ENCODE results near the gene SIGMAR1.

Gene SIGMAR1

GRCh38 chr9:34588671-34589635 is 48.6 kb downstream of the SIGMAR1 start:
- H3K4me3 Mint-ChIP-seq, result peak overlapping the region; percentile 41
- H3K9me3 Mint-ChIP-seq, result no peaks in the 10 kb centered on the region
- peaks cover 4% of the 10 kb centered on the region for H3K36me3 Mint-ChIP-seq (ENCODE audit: insufficient read depth)
- no peak for ATAC-seq (replicated peaks; ENCODE audit: extremely low read depth, poor library complexity, severe bottlenecking)
- H3K27ac Mint-ChIP-seq (ENCODE audit: low read depth), result no peak overlapping the region
- H3K27me3 Mint-ChIP-seq, result peaks cover 88% of the 10 kb centered on the region
- DNase-seq (ENCODE audit: low spot score in 2 of 2), result no peak
- peaks cover 28% of the 10 kb centered on the region for H3K4me1 Mint-ChIP-seq

GRCh38 chr9:34587271-34587670 is 50.3 kb downstream of the SIGMAR1 start:
- H3K9me3 Mint-ChIP-seq, result no peaks in the 10 kb centered on the region
- H3K4me3 Mint-ChIP-seq, result no peak overlapping the region
- H3K27ac Mint-ChIP-seq (ENCODE audit: low read depth), result no peak overlapping the region
- peaks cover 2% of the 10 kb centered on the region for H3K36me3 Mint-ChIP-seq (ENCODE audit: insufficient read depth)
- H3K27me3 Mint-ChIP-seq, result peaks cover 88% of the 10 kb centered on the region
- ATAC-seq (replicated peaks; ENCODE audit: extremely low read depth, poor library complexity, severe bottlenecking) (no peak), DNase-seq (ENCODE audit: low spot score in 2 of 2) (no peak)
- peaks cover 23% of the 10 kb centered on the region for H3K4me1 Mint-ChIP-seq

- peaks cover 85% of the 10 kb centered on the region for H3K27me3 Mint-ChIP-seq
- no peak overlapping the region for H3K27ac Mint-ChIP-seq (ENCODE audit: low read depth)
- ATAC-seq (replicated peaks; ENCODE audit: extremely low read depth, poor library complexity, severe bottlenecking), result no peak
Observed at GRCh38 chr9:34585946-34586669, 51.5 kb downstream of the SIGMAR1 start.

GRCh38 chr9:34584970-34585369 is 52.6 kb downstream of the SIGMAR1 start:
- H3K36me3 Mint-ChIP-seq (ENCODE audit: insufficient read depth), result peaks cover 2% of the 10 kb centered on the region
- H3K27me3 Mint-ChIP-seq, result peaks cover 87% of the 10 kb centered on the region
- H3K27ac Mint-ChIP-seq (ENCODE audit: low read depth), result no peak overlapping the region
- DNase-seq (ENCODE audit: low spot score in 2 of 2) (no peak), ATAC-seq (replicated peaks; ENCODE audit: extremely low read depth, poor library complexity, severe bottlenecking) (no peak)
- H3K4me3 Mint-ChIP-seq, result no peak overlapping the region
- peaks cover 11% of the 10 kb centered on the region for H3K4me1 Mint-ChIP-seq
- no peaks in the 10 kb centered on the region for H3K9me3 Mint-ChIP-seq

More at GRCh38 chr9:34585946-34586669, 51.5 kb downstream of the SIGMAR1 start:
- no peak for DNase-seq (ENCODE audit: low spot score in 2 of 2)
- no peaks in the 10 kb centered on the region for H3K9me3 Mint-ChIP-seq
- H3K4me3 Mint-ChIP-seq, result no peak overlapping the region
- peaks cover 2% of the 10 kb centered on the region for H3K36me3 Mint-ChIP-seq (ENCODE audit: insufficient read depth)
- H3K4me1 Mint-ChIP-seq, result peaks cover 19% of the 10 kb centered on the region
